GM19372 (cell line): ENCODE results near the gene GDPD5.

Experiments
- ATAC-seq: cut with Tn5 transposase; IDR thresholded peaks from one replicate; pipeline ENCODE4 v1.9.1; 2021; ENCODE audit warnings: mild to moderate bottlenecking, low read depth, moderate library complexity; ENCODE audit not compliant: unreplicated experiment

Gene GDPD5

DNA sequence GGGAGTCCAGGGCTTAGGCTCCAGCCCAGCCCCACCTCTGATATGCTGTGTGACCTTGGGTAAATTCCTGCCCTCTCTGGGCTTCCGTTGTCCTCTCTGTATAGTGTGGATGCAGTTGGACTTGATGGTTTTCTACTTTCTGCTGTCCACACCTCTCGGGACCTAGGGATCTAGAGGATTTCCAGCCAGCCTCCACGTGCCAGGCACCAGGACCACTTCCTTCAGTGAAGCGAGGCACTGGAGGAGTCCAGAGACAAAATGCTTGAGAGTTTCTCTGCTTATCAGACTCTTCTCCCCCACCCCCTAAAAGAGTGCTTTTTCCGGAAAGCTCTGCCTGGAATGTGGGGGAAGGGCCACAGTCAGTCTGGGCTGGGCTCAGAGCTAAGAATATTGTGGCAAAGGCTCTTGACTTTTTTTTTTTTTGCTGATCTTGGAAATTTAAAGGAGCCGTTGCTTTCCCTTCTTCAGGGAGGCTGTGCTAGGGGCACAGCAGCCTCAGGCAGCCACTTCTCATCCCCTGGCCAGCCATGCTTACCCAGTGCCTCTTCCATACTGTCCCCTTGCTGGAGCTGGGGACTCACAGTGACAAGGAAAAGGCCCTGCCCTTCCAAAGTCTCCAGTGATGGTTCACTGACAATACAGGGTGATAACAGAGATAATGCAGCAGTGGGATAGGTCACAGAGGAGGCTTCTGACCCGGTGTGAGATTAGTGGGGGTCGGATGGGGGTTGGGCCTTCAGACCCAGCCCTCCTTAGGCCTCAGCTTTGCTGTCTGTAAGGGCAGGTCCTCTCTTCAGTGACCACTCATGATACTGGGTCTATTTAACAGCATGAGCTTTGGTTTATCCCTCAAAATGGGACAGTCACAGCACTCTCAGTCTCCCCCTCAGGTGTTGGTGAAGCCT lies 33.5 kb upstream of the GDPD5 start:
- ATAC-seq, result no peak

DNA sequence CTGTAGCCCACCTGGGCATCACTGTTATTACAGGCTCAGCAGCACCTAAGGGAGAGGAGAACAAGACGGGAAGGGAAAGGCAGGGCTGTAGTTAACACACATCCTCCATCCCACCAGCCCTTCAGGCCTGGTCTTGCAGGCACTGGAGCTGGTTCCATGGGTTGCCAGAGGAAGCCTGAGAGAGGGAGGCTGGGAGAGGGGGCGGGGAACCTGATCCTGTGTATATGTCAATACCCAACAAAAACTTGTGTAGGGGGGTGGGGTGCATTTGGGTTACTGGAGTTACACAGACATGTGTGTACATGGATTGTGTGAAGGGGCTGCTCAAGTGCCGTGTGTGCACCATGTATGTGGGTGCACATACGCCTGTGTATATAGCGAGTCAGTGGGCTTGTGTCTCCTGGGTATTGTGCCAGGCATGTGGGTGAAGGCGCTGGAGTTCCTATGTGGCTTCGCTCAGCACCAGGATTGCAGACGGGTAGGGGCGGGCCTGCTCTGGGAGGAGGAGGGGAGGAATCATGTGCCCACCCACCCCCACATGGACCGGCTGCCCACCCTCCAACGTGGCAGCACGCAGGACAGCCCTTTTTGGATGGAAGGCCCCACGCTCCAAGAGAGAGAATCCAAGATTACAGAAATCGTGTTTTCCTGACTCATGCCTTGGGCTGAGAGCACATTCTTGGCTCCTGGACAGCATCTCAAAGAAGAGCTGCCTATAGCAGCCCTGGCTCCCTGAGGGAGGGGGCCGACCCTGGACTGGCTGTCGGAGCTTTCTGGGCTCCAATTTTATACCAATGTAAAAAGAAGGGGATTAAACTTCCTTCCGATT lies 32.1 kb upstream of the GDPD5 start:
- no peak for ATAC-seq

DNA sequence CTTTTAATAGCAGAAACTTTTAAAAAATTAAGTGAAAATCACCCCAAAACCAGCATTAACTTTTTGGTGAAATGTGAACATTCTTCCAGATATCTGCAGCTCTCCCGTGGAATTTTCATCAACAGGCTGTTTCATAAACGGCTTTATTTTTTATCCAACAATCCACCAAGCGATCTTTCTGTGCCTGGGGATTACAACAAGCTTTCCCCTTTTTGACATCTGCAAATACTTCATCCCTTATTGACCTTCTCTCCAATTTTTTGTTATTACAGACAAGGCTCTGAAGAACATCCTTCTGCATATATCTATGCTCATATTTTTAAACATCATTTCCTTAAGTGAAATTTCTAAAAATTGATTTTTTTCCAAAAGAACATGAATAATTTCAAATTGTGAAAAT lies 30.5 kb upstream of the GDPD5 start:
- ATAC-seq, result no peak

DNA sequence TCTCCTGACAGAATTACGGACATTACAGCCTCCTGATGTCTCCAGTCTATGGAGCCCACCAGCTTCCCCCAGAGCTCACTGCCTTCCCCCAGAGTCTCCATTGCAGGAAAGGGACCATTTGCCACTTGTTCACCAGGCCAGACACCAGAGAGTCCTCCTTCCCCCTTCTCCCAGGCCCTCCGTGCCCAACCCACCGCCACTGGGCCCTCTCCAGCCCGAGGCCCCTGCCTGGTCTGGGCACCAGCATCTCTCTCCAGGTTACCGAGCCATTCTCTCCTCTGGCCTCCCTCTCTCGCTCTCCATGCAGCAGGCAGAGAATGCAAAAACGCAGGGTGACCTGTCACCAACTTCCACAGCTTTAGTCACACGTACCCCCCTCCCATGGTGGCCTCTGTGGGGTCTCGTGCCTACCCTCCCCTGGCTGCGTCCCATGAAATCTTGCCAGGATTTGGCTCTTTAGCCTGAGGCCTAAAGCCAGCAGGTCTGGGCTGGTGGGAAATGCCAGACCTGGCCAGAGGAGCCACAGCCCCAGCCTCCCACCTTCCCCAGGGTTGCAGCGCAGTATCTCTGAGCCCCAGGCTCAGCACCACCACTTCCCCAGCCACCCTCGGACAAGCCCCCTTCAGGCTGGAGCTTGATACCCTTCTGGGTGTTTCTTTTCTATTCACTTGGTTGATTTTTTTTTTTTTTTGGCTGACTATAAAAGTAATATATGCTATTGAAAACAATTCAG lies 29.5 kb upstream of the GDPD5 start:
- no peak for ATAC-seq

DNA sequence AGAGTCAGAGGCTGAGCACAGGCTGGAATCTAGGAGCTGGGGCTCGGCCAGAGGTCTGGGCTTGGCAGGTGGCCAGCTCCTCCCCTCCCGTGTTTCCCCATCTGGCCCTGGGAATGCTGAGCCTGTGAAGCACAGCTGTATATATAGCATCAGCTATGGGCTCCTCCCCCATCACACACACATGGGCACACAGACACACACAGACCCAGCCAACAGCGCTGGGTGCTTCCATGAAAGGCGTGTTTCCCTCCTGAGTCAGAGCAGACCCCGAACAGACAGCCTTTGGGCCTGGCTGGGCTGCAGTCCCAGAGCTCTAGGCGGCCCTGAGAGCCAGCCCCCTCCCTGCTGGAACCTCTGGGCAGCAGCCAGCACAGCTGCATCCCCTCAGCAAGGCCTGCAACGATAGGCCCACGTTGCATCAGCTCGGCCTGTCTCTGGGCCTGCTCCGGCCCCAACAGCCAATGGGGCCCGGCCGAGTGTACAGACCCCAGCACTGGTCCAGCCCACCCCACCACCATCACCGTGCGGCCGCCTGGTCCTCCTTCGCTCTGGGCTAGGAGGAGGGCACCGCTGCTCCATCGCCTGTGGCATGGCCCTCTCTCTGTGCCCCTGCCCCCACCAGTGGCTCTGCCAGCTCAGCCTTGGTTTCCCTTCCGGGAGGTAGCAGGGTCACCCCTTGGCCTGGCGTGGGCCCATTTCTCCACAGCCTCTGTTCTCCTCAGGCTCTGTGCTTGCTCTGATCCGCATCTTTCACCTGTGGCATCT lies 28.7 kb upstream of the GDPD5 start:
- ATAC-seq, result no peak

DNA sequence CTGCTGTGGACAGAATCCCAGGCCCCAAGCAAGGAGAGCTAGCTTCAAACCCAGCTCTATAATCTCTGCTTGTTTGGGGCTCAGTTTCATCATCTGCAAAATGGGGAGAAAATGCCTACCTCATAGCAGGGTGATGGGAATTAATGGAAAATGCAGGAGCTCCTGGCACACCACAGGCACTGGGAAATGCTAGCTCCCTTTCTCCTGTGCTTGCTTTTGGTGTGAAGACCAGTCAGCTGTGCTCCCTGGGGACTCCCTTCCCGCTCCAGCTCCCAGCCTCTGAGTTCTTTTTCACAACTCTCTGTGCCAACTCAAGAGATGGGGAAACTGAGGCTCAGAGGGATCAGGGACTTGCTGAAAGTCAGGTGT lies 28.1 kb upstream of the GDPD5 start:
- no peak for ATAC-seq

DNA sequence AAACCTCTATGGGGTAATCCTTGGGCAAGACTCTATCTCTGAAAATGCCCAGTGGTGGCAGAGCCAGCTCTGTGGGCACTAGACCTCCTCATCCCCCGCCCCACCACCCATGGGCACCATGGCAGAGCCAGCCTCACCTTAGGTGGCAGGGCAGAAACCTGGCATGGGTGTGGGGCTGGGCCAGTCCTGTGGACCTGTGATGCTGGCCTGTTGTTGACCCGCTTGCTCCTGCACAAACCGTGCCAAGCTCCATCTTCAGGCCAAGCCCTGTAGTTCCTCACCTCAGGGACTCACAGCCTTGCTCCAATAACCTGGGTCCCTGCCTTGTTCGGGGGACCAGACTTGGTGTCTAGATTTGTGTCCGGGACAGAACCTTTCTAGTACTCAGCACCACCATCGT lies 27.4 kb upstream of the GDPD5 start:
- no peak for ATAC-seq

DNA sequence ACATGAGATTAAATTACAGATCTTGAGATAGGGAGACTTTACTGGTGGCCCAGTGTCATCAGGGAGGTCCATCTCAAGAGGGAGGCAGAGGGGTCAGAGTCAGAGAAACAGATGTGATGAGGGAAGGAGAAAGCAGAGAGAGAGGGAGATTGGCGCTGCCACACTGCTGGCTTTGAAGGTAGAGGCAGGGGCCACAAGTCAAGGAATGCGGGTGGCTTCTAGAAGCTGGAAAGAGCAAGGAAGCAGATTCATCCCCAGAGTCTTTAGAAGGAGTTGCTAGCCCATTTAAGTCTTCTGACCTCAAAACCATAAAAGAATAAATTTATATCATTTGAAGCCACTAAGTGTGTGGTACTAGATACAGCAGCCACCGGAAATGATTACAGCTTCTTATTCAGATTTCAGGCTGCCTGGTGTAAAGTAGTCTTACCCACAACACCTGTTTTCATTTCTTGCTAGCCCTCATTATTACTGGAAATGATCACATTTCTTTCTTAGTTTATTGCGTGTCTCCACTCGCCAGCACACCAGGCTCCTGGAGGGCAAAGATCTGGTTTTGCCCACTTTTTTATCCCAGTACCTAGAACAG lies 23.7 kb upstream of the GDPD5 start:
- no peak for ATAC-seq

DNA sequence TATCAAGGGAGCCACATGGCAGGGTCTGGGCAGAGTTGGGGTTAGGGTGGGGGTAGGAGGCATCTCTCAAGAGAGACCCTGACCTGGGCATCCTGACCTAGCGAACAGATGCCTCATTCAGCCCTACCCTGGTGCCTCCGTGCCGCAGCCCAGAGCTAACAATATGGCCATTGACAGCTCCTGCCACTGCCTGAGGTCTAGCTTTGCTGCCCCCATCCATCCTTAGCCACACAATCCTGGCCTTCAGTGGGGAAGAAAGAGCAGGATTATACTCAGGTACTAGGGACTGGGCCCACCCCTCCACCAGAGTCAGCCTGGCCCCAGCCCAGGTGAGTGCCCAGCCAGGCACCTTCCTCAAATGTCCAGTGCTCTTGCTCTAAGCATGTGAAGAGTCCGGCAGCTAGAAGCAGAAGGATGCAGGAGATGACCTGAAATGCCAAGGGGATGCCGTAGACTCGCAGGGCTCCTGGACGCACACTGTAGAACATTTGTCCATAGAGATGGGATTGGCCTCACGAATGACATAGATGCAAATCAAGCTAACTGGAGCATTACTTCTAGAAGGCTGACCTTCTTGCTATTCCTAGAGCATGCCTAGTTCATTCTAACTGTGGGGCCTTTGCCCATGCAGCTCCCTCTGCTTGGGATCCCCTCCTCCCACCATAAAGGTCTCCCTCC lies 23.0 kb upstream of the GDPD5 start:
- no peak for ATAC-seq

DNA sequence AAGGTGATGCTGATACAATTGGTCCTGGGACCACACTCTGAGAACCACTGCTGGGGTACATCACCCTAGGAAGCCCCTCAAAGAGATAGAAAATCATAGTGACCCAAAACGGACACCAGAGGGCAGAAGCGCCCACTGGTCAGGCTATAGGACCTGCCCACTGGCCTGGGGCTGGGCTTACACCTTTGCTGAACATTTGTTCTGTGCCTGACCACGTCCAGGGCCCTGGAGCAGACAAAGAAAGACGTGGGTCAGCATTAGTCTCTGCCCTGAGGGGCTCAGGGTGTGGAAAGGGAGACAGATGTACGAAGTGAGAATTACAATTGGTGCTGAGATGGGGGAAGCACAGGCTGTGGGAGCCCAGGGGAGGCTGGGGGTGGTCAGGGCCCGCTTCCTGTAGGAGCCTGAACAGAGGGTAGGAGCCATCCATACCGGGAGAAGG lies 21.9 kb upstream of the GDPD5 start:
- ATAC-seq, result no peak

DNA sequence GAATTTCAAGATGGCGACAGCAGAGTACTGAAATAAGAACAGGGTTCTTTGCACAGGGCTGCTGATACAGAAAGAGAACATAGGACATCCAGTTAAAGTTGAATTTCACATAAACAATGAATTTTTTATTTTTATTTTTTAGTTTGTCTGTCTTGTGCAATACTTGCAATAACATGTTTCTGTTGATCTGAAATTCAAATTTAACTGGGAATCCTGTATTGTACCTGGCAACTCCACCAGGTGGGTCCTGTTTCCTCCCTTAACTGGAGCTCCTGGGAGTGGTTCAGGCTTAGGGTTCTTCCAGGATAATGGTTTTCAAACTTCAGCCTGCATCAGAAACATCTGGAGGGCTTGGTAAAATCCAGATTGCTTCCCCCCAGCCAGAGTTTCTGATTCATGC lies 21.4 kb upstream of the GDPD5 start:
- no peak for ATAC-seq

DNA sequence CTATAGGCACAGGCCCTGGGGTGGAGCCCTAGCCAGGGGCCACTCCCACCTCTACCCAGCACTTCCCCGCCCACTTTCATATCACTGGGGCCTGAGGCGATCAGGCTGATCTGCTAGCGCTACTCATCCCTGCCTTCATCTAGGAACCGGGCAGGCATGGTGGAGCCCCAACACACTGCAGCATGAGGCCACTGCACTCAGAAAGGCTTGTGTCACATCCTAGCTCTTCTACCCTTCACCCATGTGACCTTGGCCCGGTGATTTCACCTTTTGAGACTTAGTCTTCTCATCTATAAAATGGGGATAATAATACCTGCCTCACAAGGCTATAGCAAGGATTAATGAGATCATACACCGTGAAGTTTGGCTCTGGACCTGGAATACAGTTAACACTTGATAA lies 18.1 kb upstream of the GDPD5 start:
- no peak for ATAC-seq

DNA sequence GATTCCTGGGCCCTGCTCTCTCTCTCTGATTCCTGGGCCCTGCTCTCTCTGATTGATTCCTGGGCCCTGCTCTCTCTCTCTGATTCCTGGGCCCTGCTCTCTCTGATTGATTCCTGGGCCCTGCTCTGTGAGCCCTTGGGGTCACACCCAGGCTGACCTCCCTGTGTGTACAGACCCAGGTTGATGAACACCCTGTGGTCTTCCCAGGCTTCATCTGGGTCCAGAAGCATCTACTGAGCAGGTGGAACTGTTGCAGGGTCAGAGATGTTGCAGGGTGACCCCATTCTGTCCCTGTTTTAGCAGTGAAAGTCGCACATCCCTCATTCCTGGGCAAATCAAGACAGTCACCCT lies 16.3 kb upstream of the GDPD5 start:
- ATAC-seq, result no peak

DNA sequence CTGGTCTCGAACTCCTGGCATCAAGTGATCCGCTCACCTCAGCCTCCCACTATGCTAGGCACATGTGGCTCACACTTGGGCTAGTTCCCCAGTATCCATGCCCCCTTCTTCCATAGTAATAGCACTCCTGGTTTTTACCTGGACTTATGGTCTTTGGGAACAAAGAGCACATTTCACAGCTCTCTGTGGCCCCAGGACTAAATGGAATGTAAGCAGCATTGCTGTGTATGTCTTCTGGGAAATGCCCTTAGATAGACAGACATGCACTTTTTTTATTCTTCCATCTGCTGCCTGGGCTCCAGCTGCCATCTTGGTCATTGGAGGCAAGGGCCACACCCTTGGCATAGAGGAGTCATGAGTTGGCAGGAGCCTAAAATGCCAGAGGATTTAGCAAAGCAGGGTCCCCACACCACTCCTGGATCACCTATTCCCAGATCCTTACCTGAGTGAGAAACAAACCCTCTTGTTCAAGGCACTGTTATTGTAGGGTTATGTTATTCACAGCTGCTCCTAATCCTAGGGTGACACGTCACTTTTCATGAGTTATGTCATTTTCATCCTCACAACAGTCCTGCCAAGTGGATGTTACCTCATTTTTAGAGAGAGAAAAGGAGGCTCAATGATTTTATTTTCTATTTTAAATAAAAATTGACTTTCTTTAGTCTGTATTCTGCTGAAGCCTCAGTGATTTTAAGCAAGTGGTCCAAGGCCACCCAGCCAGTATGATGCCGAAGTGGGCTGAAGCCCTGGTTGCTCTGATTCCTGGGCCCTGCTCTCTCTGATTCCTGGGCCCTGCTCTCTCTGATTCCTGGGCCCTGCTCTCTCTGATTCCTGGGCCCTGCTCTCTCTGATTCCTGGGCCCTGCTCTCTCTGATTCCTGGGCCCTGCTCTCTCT lies 15.7 kb upstream of the GDPD5 start:
- ATAC-seq, result no peak

DNA sequence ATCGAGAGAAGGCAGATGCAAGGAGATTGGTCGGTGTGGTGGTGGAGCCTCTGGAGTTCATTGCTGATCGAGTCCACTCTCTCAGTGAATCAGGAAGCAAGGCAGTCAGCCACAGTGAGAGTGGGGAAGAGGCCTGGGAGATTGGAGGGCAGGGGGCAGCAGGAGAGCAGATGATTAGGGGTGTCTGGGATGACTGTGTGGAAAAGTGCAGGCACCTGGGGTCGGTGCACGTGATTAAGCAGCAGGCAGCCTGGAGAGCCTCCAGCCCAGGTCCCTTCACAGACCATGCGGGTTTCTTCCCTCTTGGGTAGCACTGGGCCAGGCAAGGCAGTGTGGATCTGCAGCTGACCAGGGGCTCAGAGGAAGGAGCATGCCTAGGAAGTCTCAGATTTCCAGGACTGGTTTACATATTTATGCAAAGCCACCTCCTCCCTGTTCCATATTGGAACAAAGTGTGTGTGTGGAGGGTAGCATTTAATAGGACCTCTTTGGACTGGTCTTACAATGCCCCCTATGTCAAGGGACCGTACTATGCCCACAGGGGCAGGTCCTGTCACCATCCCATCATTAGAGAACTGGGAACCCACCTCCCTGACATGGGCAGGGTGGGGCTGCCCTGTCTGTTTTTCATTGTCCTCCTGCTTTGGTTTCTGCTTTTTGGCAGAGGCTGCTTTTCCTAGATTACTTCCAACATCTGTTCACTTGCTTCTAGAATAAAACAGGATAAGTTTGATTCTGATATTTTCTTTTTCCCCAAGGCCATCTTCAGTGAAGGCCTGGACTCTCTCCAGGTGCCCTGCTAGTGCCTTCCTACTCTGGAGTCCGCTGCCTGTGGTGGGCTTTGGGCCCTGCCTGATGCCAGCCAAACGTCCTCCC lies 14.0 kb upstream of the GDPD5 start:
- ATAC-seq, result no peak

DNA sequence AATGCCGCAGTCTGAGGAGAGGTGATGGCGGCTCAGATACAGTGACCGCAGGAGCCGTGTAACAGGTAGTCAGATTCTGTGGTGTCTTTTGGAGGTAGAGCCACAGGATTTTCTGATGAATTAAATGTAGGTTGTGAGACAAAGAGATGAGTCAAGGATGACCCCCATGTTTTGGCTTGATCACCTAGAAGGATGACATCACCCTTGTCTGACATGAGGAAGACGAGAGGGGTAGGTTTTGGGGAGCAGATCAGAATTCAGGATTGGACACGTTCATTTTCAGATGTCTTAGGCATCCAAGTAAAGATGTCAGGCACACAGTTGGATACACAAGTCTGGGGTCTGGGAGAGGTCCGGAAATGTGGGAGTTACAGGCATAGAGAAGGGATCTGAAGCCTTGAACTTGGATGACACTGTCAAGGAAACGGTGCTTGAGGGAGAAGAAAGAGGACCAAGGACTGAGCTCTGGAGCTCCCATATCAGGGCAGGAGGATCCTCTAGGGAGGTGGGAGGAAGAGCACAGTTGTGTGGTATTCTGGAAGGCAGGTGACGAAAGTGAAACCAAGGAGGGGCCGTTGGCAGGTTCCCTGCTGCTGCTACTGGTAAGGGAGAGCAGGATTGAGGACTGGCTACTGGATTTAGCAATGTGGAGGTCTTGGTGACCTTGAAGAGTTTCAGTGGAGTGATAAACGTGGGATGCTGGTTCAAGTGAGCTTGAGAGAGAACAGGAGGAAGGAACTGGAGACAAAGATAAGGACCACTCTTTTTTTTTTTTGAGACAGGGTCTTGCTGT lies 12.6 kb upstream of the GDPD5 start:
- ATAC-seq, result no peak

DNA sequence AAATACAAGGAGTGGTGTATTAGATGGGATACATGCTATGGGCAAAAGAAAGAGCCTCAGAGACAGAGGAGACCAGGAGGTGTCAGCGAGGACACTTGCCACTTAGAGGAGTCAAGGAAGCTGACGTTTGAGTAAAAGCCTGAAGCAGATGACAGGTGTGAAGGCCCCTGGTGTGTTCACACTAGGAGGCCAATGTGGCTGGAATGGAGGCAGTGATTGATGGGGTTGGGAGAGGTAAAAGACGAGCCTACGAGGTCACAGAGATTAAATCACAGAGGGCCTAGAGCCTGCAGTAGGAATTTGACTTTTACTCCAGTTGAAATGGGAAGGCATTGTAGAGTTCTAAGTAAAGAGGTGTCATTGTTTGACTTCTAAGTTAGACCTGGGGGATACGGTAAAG lies 12.0 kb upstream of the GDPD5 start:
- no peak for ATAC-seq
